Fibroblast of lung (primary cell): Measurements from ENCODE around the gene SLC22A4. TPM values are rescaled to one million over a fixed set of nuclear protein-coding genes. Genes with fewer than 3 reads are reported as not detected.
A peak's percentile ranks its signal among the peaks of the same experiment; 100 is the strongest.

Experiments
- DNase-seq, 2 donors: peaks; one replicate each; pipeline versions ENCODE4 v3.0.0 to v3.0.0-alpha.2; 2010; ENCODE audit warnings: low read depth in 2 of 2
- H2AFZ ChIP-seq: 2 replicates; pipeline ENCODE4 v1.5.1; 2012; ENCODE audit warnings: low read length, control low read depth, inconsistent platforms
- H3K27ac ChIP-seq: 2 replicates; pipeline ENCODE4 v1.5.1; 2011; ENCODE audit warnings: low read length, control low read depth; ENCODE audit not compliant: insufficient read depth
- H3K27me3 ChIP-seq: 2 replicates; pipeline ENCODE4 v1.5.1; 2011; ENCODE audit warnings: mild to moderate bottlenecking, low read length; ENCODE audit not compliant: control insufficient read depth, insufficient read depth
- H3K36me3 ChIP-seq: 2 replicates; pipeline ENCODE4 v1.5.1; 2011; ENCODE audit warnings: low read length; ENCODE audit not compliant: control insufficient read depth, insufficient read depth
- H3K4me1 ChIP-seq: 2 replicates; pipeline ENCODE4 v1.5.1; 2011; ENCODE audit warnings: low read length; ENCODE audit not compliant: control insufficient read depth, insufficient read depth; ENCODE audit errors: extremely low read depth
- H3K4me2 ChIP-seq: 2 replicates; pipeline ENCODE4 v1.5.1; 2011; ENCODE audit warnings: low read length, control low read depth; ENCODE audit not compliant: insufficient read depth; ENCODE audit errors: extremely low read depth
- H3K4me3 ChIP-seq, 4 experiments: fragments of 200-600 bp in 1 of 4; sonication (generic) in 1 of 4; replicated peaks in 1 of 4; 2 replicates each; pipeline ENCODE4 v1.5.1; 2011 to 2016; ENCODE audit warnings: low read length in 4 of 4, low read depth in 3 of 4, mild to moderate bottlenecking in 3 of 4, control low read depth in 2 of 4, inconsistent platforms in 1 of 4, mixed read lengths in 1 of 4; ENCODE audit not compliant: insufficient read depth in 1 of 4; ENCODE audit errors: control extremely low read depth in 1 of 4
- H3K79me2 ChIP-seq: 2 replicates; pipeline ENCODE4 v1.5.1; 2012; ENCODE audit warnings: mild to moderate bottlenecking, low read length, inconsistent platforms; ENCODE audit not compliant: control insufficient read depth, insufficient read depth
- H3K9ac ChIP-seq: 2 replicates; pipeline ENCODE4 v1.5.1; 2011; ENCODE audit warnings: mild to moderate bottlenecking, low read length, control low read depth; ENCODE audit not compliant: insufficient read depth
- H3K9me3 ChIP-seq: 2 replicates; pipeline ENCODE4 v1.5.1; 2012; ENCODE audit warnings: low read depth, low read length; ENCODE audit not compliant: control insufficient read depth, insufficient read depth
- H4K20me1 ChIP-seq: 2 replicates; pipeline ENCODE4 v1.5.1; 2011; ENCODE audit warnings: low read length; ENCODE audit not compliant: control insufficient read depth, insufficient read depth; ENCODE audit errors: extremely low read depth
- CTCF ChIP-seq, 2 donors: IDR thresholded peaks in 1 of 2; conservative IDR thresholded peaks in 1 of 2; 1 replicate in 1 of 2; 2 replicates in 1 of 2; pipeline ENCODE4 v1.5.1; 2011 to 2012; ENCODE audit warnings: low read length in 2 of 2, control low read depth in 1 of 2, inconsistent platforms in 1 of 2, low read depth in 1 of 2, mild to moderate bottlenecking in 1 of 2
- EZH2 ChIP-seq: IDR thresholded peaks from 2 replicates; pipeline ENCODE4 v1.5.1; 2012; ENCODE audit warnings: low read length, control low read depth, mild to moderate bottlenecking; ENCODE audit errors: missing control alignments
- polyA plus RNA-seq, 2 donors: library from polyadenylated mRNA; depleted of rRNA in 1 of 2; stranded (reverse) in 1 of 2; unstranded in 1 of 2; fragments of >200 nt; gene quantifications; 2 replicates each; pipeline ENCODE4 v1.2.1, GENCODE V29; 2011 to 2012; ENCODE audit warnings: missing spikeins in 1 of 2
- total RNA-seq: library from RNA; depleted of rRNA; stranded (reverse); fragments of >200 nt; gene quantifications from 2 replicates; pipeline ENCODE4 v1.2.1, GENCODE V29; 2014

Gene SLC22A4
- total and polyA plus RNA-seq, 2 donors (not counting 1 experiment from before 2014, with no cell fraction given), result 1.1 to 4.1 TPM

- no peak overlapping the region for H3K27ac ChIP-seq
- H3K36me3 ChIP-seq, result no peaks in the 10 kb centered on the region
- no peak for DNase-seq
- H3K27me3 ChIP-seq, result no peaks in the 10 kb centered on the region
- H3K4me3 ChIP-seq, result no peak overlapping the region
- TF ChIP-seq EZH2 (no peak), CTCF (conservative IDR thresholded peaks at IDR 0.05 in 1 of 2, IDR thresholded peaks at IDR 0.05 in 1 of 2; ENCODE audit: low read depth in 1 of 2, low read length in 2 of 2) (no peak)
- H3K4me1 ChIP-seq, result peaks cover 21% of the 10 kb centered on the region
- no peaks in the 10 kb centered on the region for H4K20me1 ChIP-seq
- H3K4me2 ChIP-seq, result no peak overlapping the region
- H3K79me2 ChIP-seq, result no peaks in the 10 kb centered on the region
- no peak overlapping the region for H3K9ac ChIP-seq
- no peak overlapping the region for H2AFZ ChIP-seq
- no peaks in the 10 kb centered on the region for H3K9me3 ChIP-seq
Observed at GRCh38 chr5:132383984-132384383, 89.8 kb downstream of the SLC22A4 start.

- Histone ChIP-seq H3K36me3 (no peaks in the 10 kb centered on the region), H3K9me3 (no peaks in the 10 kb centered on the region), H3K4me2 (no peak overlapping the region), H3K4me3 (no peak overlapping the region), H4K20me1 (no peaks in the 10 kb centered on the region), H3K79me2 (no peaks in the 10 kb centered on the region), H3K4me1 (peaks cover 26% of the 10 kb centered on the region), H3K27me3 (no peaks in the 10 kb centered on the region), H2AFZ (no peak overlapping the region), H3K27ac (no peak overlapping the region), H3K9ac (no peak overlapping the region)
- TF ChIP-seq EZH2, result no peak
- TF ChIP-seq CTCF (conservative IDR thresholded peaks at IDR 0.05 in 1 of 2, IDR thresholded peaks at IDR 0.05 in 1 of 2; ENCODE audit: low read depth in 1 of 2, low read length in 2 of 2), result no peak
- DNase-seq, result no peak
Observed at GRCh38 chr5:132384506-132385050, 90.4 kb downstream of the SLC22A4 start.

GRCh38 chr5:132385326-132386105 is 91.3 kb downstream of the SLC22A4 start:
- Histone ChIP-seq H2AFZ (peak overlapping the region; percentile 22), H3K27me3 (no peaks in the 10 kb centered on the region), H3K9me3 (no peaks in the 10 kb centered on the region), H3K79me2 (no peaks in the 10 kb centered on the region), H3K36me3 (no peaks in the 10 kb centered on the region), H3K4me2 (no peak overlapping the region), H4K20me1 (no peaks in the 10 kb centered on the region), H3K4me1 (peaks cover 34% of the 10 kb centered on the region), H3K9ac (no peak overlapping the region), H3K4me3 (no peak overlapping the region), H3K27ac (peak overlapping the region; percentile 32)
- peak; percentile 40 to 71 for DNase-seq
- TF ChIP-seq EZH2, result no peak
- peak; percentile 75 to 77 for TF ChIP-seq CTCF (conservative IDR thresholded peaks at IDR 0.05 in 1 of 2, IDR thresholded peaks at IDR 0.05 in 1 of 2; ENCODE audit: low read depth in 1 of 2, low read length in 2 of 2)
